GM23338 (cell line): ENCODE results near the gene FNDC1. TPM values are rescaled to one million over a fixed set of nuclear protein-coding genes. Genes with fewer than 3 reads are reported as not detected.

Source experiments
- ATAC-seq: fragments of 200-7000 bp; cut with Tn5 transposase; 3 replicates; pipeline ENCODE4 v1.9.1; 2020
- DNase-seq: peaks from one replicate; pipeline ENCODE4 v3.0.0-alpha.2; 2015; ENCODE audit warnings: low spot score
- H2AFZ ChIP-seq: fragments of 200-600 bp; sonication (generic); 2 replicates; pipeline ENCODE4 v1.8.0; 2016; ENCODE audit warnings: antibody characterized with exemption, mild to moderate bottlenecking, moderate library complexity
- H3F3A ChIP-seq: fragments of 200-600 bp; sonication (generic); replicated peaks from 2 replicates; pipeline ENCODE4 v1.8.0; 2017; ENCODE audit warnings: antibody characterized with exemption, mixed run types, low read depth
- H3K27ac ChIP-seq: fragments of 200-600 bp; sonication (generic); 2 replicates; pipeline ENCODE4 v1.6.1; 2016; ENCODE audit warnings: low read depth
- H3K27me3 ChIP-seq: fragments of 200-600 bp; sonication (generic); 2 replicates; pipeline ENCODE4 v1.8.0; 2016; ENCODE audit warnings: mild to moderate bottlenecking, mixed run types, moderate library complexity; ENCODE audit not compliant: insufficient read depth
- H3K36me3 ChIP-seq: fragments of 200-600 bp; sonication (generic); 2 replicates; pipeline ENCODE4 v1.8.0; 2016; ENCODE audit warnings: mild to moderate bottlenecking; ENCODE audit not compliant: insufficient read depth
- H3K4me1 ChIP-seq: fragments of 200-600 bp; sonication (generic); 2 replicates; pipeline ENCODE4 v1.8.0; 2016; ENCODE audit warnings: mild to moderate bottlenecking, moderate library complexity; ENCODE audit not compliant: insufficient read depth
- H3K4me2 ChIP-seq: fragments of 200-600 bp; sonication (generic); 2 replicates; pipeline ENCODE4 v1.7.1; 2017; ENCODE audit warnings: mixed run types
- H3K4me3 ChIP-seq: fragments of 200-600 bp; sonication (generic); 2 replicates; pipeline ENCODE4 v1.6.1; 2016; ENCODE audit warnings: mixed run types
- H3K79me2 ChIP-seq: fragments of 200-600 bp; sonication (generic); replicated peaks from 2 replicates; pipeline ENCODE4 v1.8.0; 2017; ENCODE audit warnings: mild to moderate bottlenecking; ENCODE audit not compliant: insufficient read depth
- H3K9me2 ChIP-seq: fragments of 200-600 bp; sonication (generic); 2 replicates; pipeline ENCODE4 v1.8.0; 2017; ENCODE audit not compliant: insufficient read depth
- H4K20me1 ChIP-seq: fragments of 200-600 bp; sonication (generic); replicated peaks from 2 replicates; pipeline ENCODE4 v1.8.0; 2017; ENCODE audit warnings: mild to moderate bottlenecking; ENCODE audit not compliant: insufficient read depth
- H3K27ac Mint-ChIP-seq: 2 replicates; pipeline ENCODE4 v1.8.0; 2020; ENCODE audit warnings: inconsistent platforms, mild to moderate bottlenecking, moderate library complexity, mixed read lengths
- H3K27me3 Mint-ChIP-seq: 3 replicates; pipeline ENCODE4 v1.8.0; 2022; ENCODE audit warnings: low read depth, mild to moderate bottlenecking, moderate library complexity, mixed read lengths, inconsistent platforms; ENCODE audit not compliant: insufficient read depth, poor library complexity
- H3K36me3 Mint-ChIP-seq: 3 replicates; pipeline ENCODE4 v1.8.0; 2021; ENCODE audit warnings: low read depth, mild to moderate bottlenecking, inconsistent platforms, moderate library complexity, mixed read lengths
- H3K4me1 Mint-ChIP-seq: 3 replicates; pipeline ENCODE4 v1.8.0; 2020; ENCODE audit warnings: mild to moderate bottlenecking, inconsistent platforms, mixed read lengths
- H3K4me3 Mint-ChIP-seq: 3 replicates; pipeline ENCODE4 v1.8.0; 2021; ENCODE audit warnings: moderate library complexity, mild to moderate bottlenecking, inconsistent platforms, mixed read lengths
- H3K9me3 Mint-ChIP-seq: 3 replicates; pipeline ENCODE4 v1.8.0; 2020; ENCODE audit warnings: moderate library complexity, mild to moderate bottlenecking, inconsistent platforms, mixed read lengths
- CREB1 ChIP-seq: fragments of 250-450 bp; sonication (Bioruptor Pico); IDR thresholded peaks from 2 replicates; pipeline ENCODE4 v1.5.0; 2020; ENCODE audit warnings: low read depth, mild to moderate bottlenecking, moderate library complexity
- CTCF ChIP-seq, 2 experiments: fragments of 200-600 bp in 1 of 2; sonication (generic) in 1 of 2; conservative IDR thresholded peaks; 2 replicates each; pipeline versions ENCODE4 v1.5.1 to v1.6.1; 2016 to 2017; ENCODE audit warnings: antibody characterized with exemption in 2 of 2, low read depth in 2 of 2, mild to moderate bottlenecking in 2 of 2, moderate library complexity in 1 of 2
- ETS1 ChIP-seq: IDR thresholded peaks from 2 replicates; pipeline ENCODE4 v1.6.1; 2016; ENCODE audit warnings: antibody characterized with exemption
- EZH2 ChIP-seq: fragments of 200-600 bp; sonication (generic); IDR thresholded peaks from one replicate; pipeline ENCODE4 v1.8.0; 2017; ENCODE audit warnings: antibody characterized with exemption, mild to moderate bottlenecking, low read depth; ENCODE audit not compliant: unreplicated experiment
- EZH2phosphoT487 ChIP-seq: fragments of 200-600 bp; sonication (generic); IDR thresholded peaks from one replicate; pipeline ENCODE4 v1.8.1; 2018; ENCODE audit warnings: antibody characterized with exemption; ENCODE audit not compliant: unreplicated experiment
- JUNB ChIP-seq: IDR thresholded peaks from one replicate; pipeline ENCODE4 v1.6.1; 2016; ENCODE audit warnings: antibody characterized with exemption; ENCODE audit not compliant: unreplicated experiment
- NANOG ChIP-seq: IDR thresholded peaks from 2 replicates; pipeline ENCODE4 v1.6.1; 2016; ENCODE audit warnings: antibody characterized with exemption, borderline replicate concordance
- POLR2AphosphoS5 ChIP-seq: IDR thresholded peaks from 2 replicates; pipeline ENCODE4 v1.6.1; 2016; ENCODE audit warnings: antibody characterized with exemption, low read depth
- REST ChIP-seq: IDR thresholded peaks from one replicate; pipeline ENCODE4 v1.6.1; 2018; ENCODE audit warnings: antibody characterized with exemption; ENCODE audit not compliant: unreplicated experiment
- STAT1 ChIP-seq: IDR thresholded peaks from one replicate; pipeline ENCODE4 v1.6.1; 2016; ENCODE audit warnings: antibody characterized with exemption; ENCODE audit not compliant: unreplicated experiment
- ZNF114 ChIP-seq: fragments of 250-450 bp; sonication (Bioruptor Pico); IDR thresholded peaks from 2 replicates; pipeline ENCODE4 v1.5.0; 2020; ENCODE audit warnings: mild to moderate bottlenecking, moderate library complexity
- ZNF331 ChIP-seq: fragments of 250-450 bp; sonication (Bioruptor Pico); IDR thresholded peaks from 2 replicates; pipeline ENCODE4 v1.5.0; 2020; ENCODE audit warnings: low read depth, mild to moderate bottlenecking, moderate library complexity
- ZNF462 ChIP-seq: fragments of 250-450 bp; sonication (Bioruptor Pico); IDR thresholded peaks from 2 replicates; pipeline ENCODE4 v1.5.0; 2020; ENCODE audit warnings: mild to moderate bottlenecking, moderate library complexity
- polyA plus RNA-seq: library from polyadenylated mRNA; unstranded; fragments of >200 nt; fragmentation: Nextera tagmentation; extraction: Ambion mirVana; gene quantifications from 2 replicates; pipeline ENCODE4 v1.2.1, GENCODE V29; 2016
- total RNA-seq: library from RNA; depleted of rRNA; stranded (reverse); fragments of >200 nt; shearing (Covaris generic); gene quantifications from 2 replicates; pipeline ENCODE4 v1.2.3, GENCODE V29; 2014

Gene FNDC1
- total and polyA plus RNA-seq, 2 experiments from 2014 or later, result 0.38 to 0.57 TPM

- H3K27ac Mint-ChIP-seq, result no peak overlapping the region
- peak overlapping the region; percentile 19; the same call in 1 of the 2 replicates for H2AFZ ChIP-seq
- H3K4me1 ChIP-seq, result no peaks in the 10 kb centered on the region
- H3K79me2 ChIP-seq, result no peaks in the 10 kb centered on the region
- H3F3A ChIP-seq, result no peaks in the 10 kb centered on the region
- H4K20me1 ChIP-seq, result no peaks in the 10 kb centered on the region
- ATAC-seq, result no peak
- H3K9me2 ChIP-seq, result 0 out of 2 replicates have a peak, but pooled peaks cover 2% of the 10 kb centered on the region
- no peaks in the 10 kb centered on the region for H3K36me3 Mint-ChIP-seq
- no peak overlapping the region for H3K4me3 Mint-ChIP-seq
- H3K4me1 Mint-ChIP-seq, result no peaks in the 10 kb centered on the region
- no peaks in the 10 kb centered on the region for H3K36me3 ChIP-seq
- no peak overlapping the region for H3K4me3 ChIP-seq
- no peak for DNase-seq
- TF ChIP-seq ZNF114 (no peak), ETS1 (no peak), CTCF (conservative IDR thresholded peaks at IDR 0.05; ENCODE audit: low read depth in 2 of 2) (no peak), EZH2 (no peak), CREB1 (CRISPR knock-in tag) (no peak), STAT1 (no peak), EZH2phosphoT487 (no peak), ZNF331 (CRISPR knock-in tag) (no peak), POLR2AphosphoS5 (no peak), ZNF462 (CRISPR knock-in tag) (no peak), REST (no peak), NANOG (no peak), JUNB (no peak)
- no peak overlapping the region for H3K4me2 ChIP-seq
- no peak overlapping the region for H3K27ac ChIP-seq
- peaks cover 6% of the 10 kb centered on the region for H3K27me3 Mint-ChIP-seq
- H3K27me3 ChIP-seq, result no peaks in the 10 kb centered on the region
- no peaks in the 10 kb centered on the region for H3K9me3 Mint-ChIP-seq
These were observed 19.6 kb upstream of the FNDC1 start for GRCh38 chr6:159149641-159150040.
